ENCODE measurements around the gene NFKB1.
"Not testable (repeated sequence)": the region's sequence is repeated elsewhere in the genome, so short reads cannot be mapped to it uniquely, and the experiment has no call there.

Gene NFKB1

GRCh38 chr4:102567427-102567826, 66.3 kb downstream of the NFKB1 start:
- DNase-seq (ENCODE audit: low spot score), result no peak

GRCh38 chr4:102569200-102569599, 68.0 kb downstream of the NFKB1 start:
- no peak for DNase-seq (ENCODE audit: low spot score)

GRCh38 chr4:102570211-102570610, 69.1 kb downstream of the NFKB1 start:
- not testable (repeated sequence) for DNase-seq (ENCODE audit: low spot score)

GRCh38 chr4:102572452-102572851, 71.3 kb downstream of the NFKB1 start:
- no peak for DNase-seq (ENCODE audit: low spot score)

- peak; percentile 21 for DNase-seq (ENCODE audit: low spot score)
Measured at GRCh38 chr4:102574317-102574716, 73.2 kb downstream of the NFKB1 start.

GRCh38 chr4:102575369-102576129, 74.4 kb downstream of the NFKB1 start:
- no peak for DNase-seq (ENCODE audit: low spot score)

GRCh38 chr4:102578270-102578669, 77.1 kb downstream of the NFKB1 start:
- no peak for DNase-seq (ENCODE audit: low spot score)

GRCh38 chr4:102578819-102579218, 77.7 kb downstream of the NFKB1 start:
- DNase-seq (ENCODE audit: low spot score), result no peak

GRCh38 chr4:102579794-102580462, 78.8 kb downstream of the NFKB1 start:
- no peak for DNase-seq (ENCODE audit: low spot score)

GRCh38 chr4:102580463-102580842, 79.3 kb downstream of the NFKB1 start:
- no peak for DNase-seq (ENCODE audit: low spot score)

GRCh38 chr4:102584091-102584490, 82.9 kb downstream of the NFKB1 start:
- no peak for DNase-seq (ENCODE audit: low spot score)

- no peak for DNase-seq (ENCODE audit: low spot score)
Measured at GRCh38 chr4:102585329-102585728, 84.2 kb downstream of the NFKB1 start.

- no peak for DNase-seq (ENCODE audit: low spot score)
Measured at GRCh38 chr4:102586002-102586643, 85.0 kb downstream of the NFKB1 start.

GRCh38 chr4:102586644-102587021, 85.5 kb downstream of the NFKB1 start:
- no peak for DNase-seq (ENCODE audit: low spot score)

- DNase-seq (ENCODE audit: low spot score), result no peak
Measured at GRCh38 chr4:102589743-102590142, 88.6 kb downstream of the NFKB1 start.

- DNase-seq (ENCODE audit: low spot score), result no peak
Measured at GRCh38 chr4:102592256-102592655, 91.1 kb downstream of the NFKB1 start.

GRCh38 chr4:102593147-102593546, 92.0 kb downstream of the NFKB1 start:
- no peak for DNase-seq (ENCODE audit: low spot score)

GRCh38 chr4:102594000-102594399, 92.8 kb downstream of the NFKB1 start:
- DNase-seq (ENCODE audit: low spot score), result no peak

- no peak for DNase-seq (ENCODE audit: low spot score)
Measured at GRCh38 chr4:102596532-102596931, 95.4 kb downstream of the NFKB1 start.

GRCh38 chr4:102598086-102598761, 97.1 kb downstream of the NFKB1 start:
- peak; percentile 8 for DNase-seq (ENCODE audit: low spot score)

GRCh38 chr4:102598762-102599374, 97.7 kb downstream of the NFKB1 start:
- DNase-seq (ENCODE audit: low spot score), result no peak

- DNase-seq (ENCODE audit: low spot score), result no peak
Measured at GRCh38 chr4:102599455-102599854, 98.3 kb downstream of the NFKB1 start.
